Measurements from ENCODE around the gene GSTA4. TPM values are rescaled to one million over a fixed set of nuclear protein-coding genes. Genes with fewer than 3 reads are reported as not detected.
"Not testable (repeated sequence)": the region's sequence is repeated elsewhere in the genome, so short reads cannot be mapped to it uniquely, and the experiment has no call there.

The GSTA4 gene, protein sequence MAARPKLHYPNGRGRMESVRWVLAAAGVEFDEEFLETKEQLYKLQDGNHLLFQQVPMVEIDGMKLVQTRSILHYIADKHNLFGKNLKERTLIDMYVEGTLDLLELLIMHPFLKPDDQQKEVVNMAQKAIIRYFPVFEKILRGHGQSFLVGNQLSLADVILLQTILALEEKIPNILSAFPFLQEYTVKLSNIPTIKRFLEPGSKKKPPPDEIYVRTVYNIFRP
- 26.5 and 28.6 TPM in 2 replicates for total RNA-seq (2014; rRNA removed; shearing (Covaris generic))
- 33.7 and 37.9 TPM in 2 replicates for polyA plus RNA-seq (2016; fragmentation: Nextera tagmentation; extraction: Ambion mirVana)

DNA sequence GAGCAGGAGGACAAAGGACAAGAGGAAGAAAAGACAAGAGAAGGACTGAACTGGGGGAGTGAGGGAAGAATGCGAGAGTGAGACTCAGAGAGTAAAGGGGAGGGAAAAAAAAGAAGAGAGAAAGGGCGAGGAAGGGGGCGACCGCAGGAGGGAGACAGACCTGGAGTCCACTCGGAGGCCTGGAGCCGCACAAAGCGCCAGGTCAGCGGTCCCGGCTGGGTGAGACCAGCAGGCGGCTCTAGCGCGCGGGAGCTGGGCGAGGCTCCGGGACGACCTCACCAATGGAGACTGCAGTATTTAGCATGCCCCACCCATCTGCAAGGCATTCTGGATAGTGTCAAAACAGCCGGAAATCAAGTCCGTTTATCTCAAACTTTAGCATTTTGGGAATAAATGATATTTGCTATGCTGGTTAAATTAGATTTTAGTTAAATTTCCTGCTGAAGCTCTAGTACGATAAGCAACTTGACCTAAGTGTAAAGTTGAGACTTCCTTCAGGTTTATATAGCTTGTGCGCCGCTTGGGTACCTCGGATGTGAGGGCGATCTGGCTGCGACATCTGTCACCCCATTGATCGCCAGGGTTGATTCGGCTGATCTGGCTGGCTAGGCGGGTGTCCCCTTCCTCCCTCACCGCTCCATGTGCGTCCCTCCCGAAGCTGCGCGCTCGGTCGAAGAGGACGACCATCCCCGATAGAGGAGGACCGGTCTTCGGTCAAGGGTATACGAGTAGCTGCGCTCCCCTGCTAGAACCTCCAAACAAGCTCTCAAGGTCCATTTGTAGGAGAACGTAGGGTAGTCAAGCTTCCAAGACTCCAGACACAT lies at the start of gene GSTA4:
TSS of gene GSTA4 (minus strand) at position 196 of the 824 bp plus-strand sequence. CDS start 1,041 bp downstream, outside the sequence.
- H3K36me3 ChIP-seq (ENCODE audit: low read depth); H4K20me1 ChIP-seq (ENCODE audit: insufficient read depth); H3K27me3 ChIP-seq (replicated peaks; ENCODE audit: insufficient read depth); in situ Hi-C loops (cut with MboI); H3K9me2 ChIP-seq (ENCODE audit: insufficient read depth); H3K9me3 ChIP-seq (ENCODE audit: low read depth): not testable (repeated sequence)
- H2AFZ ChIP-seq, result peak within 1 kb of the TSS; percentile 96
- DNase-seq, result peak; percentile 99
- 4 to 11% methylated on average over 39 to 41 of the region's 41 CpGs for WGBS, 2 experiments (ENCODE audit: low coverage in 1 of 2, low lambda C conversion rate in 2 of 2, missing lambda C conversion rate in 2 of 2)
- H3K4me1 ChIP-seq (ENCODE audit: insufficient read depth), result peaks cover 31% of the 10 kb centered on the region
- H3K4me2 ChIP-seq (ENCODE audit: unreplicated experiment), result peak within 1 kb of the TSS; percentile 97
- H3K79me2 ChIP-seq (ENCODE audit: insufficient read depth), result 0 out of 2 replicates have a peak, but pooled peaks cover 12% of the 10 kb centered on the region
- H3K27ac ChIP-seq, result peak within 1 kb of the TSS; percentile 96
- peaks cover 28% of the 10 kb centered on the region for H3F3A ChIP-seq (ENCODE audit: insufficient read depth)
- H3K9ac ChIP-seq, result peak within 1 kb of the TSS; percentile 93
- H3K4me3 ChIP-seq, result peak within 1 kb of the TSS; percentile 93

DNA sequence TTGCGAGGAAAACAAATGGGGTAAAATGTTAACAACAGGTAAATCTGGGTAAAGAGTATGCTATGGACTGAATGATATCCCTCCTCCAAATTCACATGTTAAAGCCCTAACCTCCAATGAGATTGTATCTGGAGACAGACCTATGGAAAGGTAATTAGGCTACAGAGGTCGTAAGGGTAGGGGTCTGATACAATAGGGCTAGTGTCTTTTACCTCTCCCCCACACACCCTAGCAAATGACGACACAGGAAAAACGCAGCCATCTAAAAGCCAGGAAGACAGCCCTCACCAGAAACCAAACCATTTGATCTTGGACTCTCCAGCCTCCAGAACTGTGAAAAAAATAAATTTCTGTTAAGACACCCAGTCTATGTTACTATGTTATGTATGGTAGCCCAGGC lies 49.5 kb upstream of the GSTA4 start:
- Histone ChIP-seq H3K4me3 (peak overlapping the region; percentile 50), H3K9me2 (ENCODE audit: insufficient read depth) (0 out of 2 replicates have a peak, but pooled peaks cover 3% of the 10 kb centered on the region), H3K36me3 (ENCODE audit: low read depth) (peaks cover 11% of the 10 kb centered on the region; the same call in 1 of the 2 replicates), H3K27ac (peak overlapping the region; percentile 87), H3K4me1 (ENCODE audit: insufficient read depth) (peaks cover 61% of the 10 kb centered on the region), H3K9ac (peak overlapping the region; percentile 43), H3F3A (ENCODE audit: insufficient read depth) (peaks cover 52% of the 10 kb centered on the region), H3K27me3 (replicated peaks; ENCODE audit: insufficient read depth) (no peaks in the 10 kb centered on the region), H3K79me2 (ENCODE audit: insufficient read depth) (peaks cover 13% of the 10 kb centered on the region), H3K4me2 (ENCODE audit: unreplicated experiment) (peak overlapping the region; percentile 86), H4K20me1 (ENCODE audit: insufficient read depth) (no peaks in the 10 kb centered on the region), H2AFZ (peak overlapping the region; percentile 51), H3K9me3 (ENCODE audit: low read depth) (no peaks in the 10 kb centered on the region)
- in situ Hi-C loops (cut with MboI), result no loop called here
- DNase-seq, result no peak
- WGBS, 2 experiments (ENCODE audit: low coverage in 1 of 2, low lambda C conversion rate in 2 of 2, missing lambda C conversion rate in 2 of 2), result 67 to 71% methylated on average over 4 of the region's 4 CpGs
- TF ChIP-seq EZH2phosphoT487 (IDR thresholded peaks at IDR 0.05; ENCODE audit: insufficient read depth, low read depth) (no peak), EZH2 (IDR thresholded peaks at IDR 0.05; ENCODE audit: insufficient read depth, poor library complexity, severe bottlenecking) (no peak)

DNA sequence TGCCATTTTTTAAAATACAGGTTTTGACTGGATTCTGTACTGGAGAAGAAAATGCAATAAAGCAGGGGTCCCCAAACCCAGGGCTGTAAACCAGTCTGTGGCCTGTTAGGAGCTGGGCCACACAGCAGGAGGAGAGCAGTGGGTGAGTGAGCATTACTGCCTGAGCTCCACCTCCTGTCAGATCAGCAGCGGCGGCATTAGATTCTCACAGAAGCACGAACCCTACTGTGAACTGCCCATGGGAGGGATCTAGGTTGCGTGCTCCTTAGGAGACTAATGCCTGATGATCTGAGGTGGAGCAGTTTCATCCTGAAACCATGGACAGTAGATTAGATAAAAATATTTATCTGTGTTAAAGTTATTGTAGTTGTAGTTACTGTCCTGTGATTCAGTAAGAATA lies 49.0 kb upstream of the GSTA4 start:
- H3F3A ChIP-seq (ENCODE audit: insufficient read depth), result peaks cover 51% of the 10 kb centered on the region
- peak overlapping the region; percentile 50 for H3K4me3 ChIP-seq
- no peaks in the 10 kb centered on the region for H4K20me1 ChIP-seq (ENCODE audit: insufficient read depth)
- H3K4me1 ChIP-seq (ENCODE audit: insufficient read depth), result peaks cover 60% of the 10 kb centered on the region
- 0 out of 2 replicates have a peak, but pooled peaks cover 3% of the 10 kb centered on the region for H3K9me2 ChIP-seq (ENCODE audit: insufficient read depth)
- WGBS, 2 experiments (ENCODE audit: low coverage in 1 of 2, low lambda C conversion rate in 2 of 2, missing lambda C conversion rate in 2 of 2), result 13 to 16% methylated on average over 4 of the region's 4 CpGs
- peak overlapping the region; percentile 86 for H3K4me2 ChIP-seq (ENCODE audit: unreplicated experiment)
- no peaks in the 10 kb centered on the region for H3K27me3 ChIP-seq (replicated peaks; ENCODE audit: insufficient read depth)
- peaks cover 13% of the 10 kb centered on the region for H3K79me2 ChIP-seq (ENCODE audit: insufficient read depth)
- no peak for TF ChIP-seq EZH2 (IDR thresholded peaks at IDR 0.05; ENCODE audit: insufficient read depth, poor library complexity, severe bottlenecking)
- TF ChIP-seq EZH2phosphoT487 (IDR thresholded peaks at IDR 0.05; ENCODE audit: insufficient read depth, low read depth), result no peak
- peak; percentile 81 for DNase-seq
- peaks cover 11% of the 10 kb centered on the region; the same call in 1 of the 2 replicates for H3K36me3 ChIP-seq (ENCODE audit: low read depth)
- peak overlapping the region; percentile 43 for H3K9ac ChIP-seq
- in situ Hi-C loops (cut with MboI), result no loop called here
- peak overlapping the region; percentile 51 for H2AFZ ChIP-seq
- no peaks in the 10 kb centered on the region for H3K9me3 ChIP-seq (ENCODE audit: low read depth)
- H3K27ac ChIP-seq, result peak overlapping the region; percentile 87

DNA sequence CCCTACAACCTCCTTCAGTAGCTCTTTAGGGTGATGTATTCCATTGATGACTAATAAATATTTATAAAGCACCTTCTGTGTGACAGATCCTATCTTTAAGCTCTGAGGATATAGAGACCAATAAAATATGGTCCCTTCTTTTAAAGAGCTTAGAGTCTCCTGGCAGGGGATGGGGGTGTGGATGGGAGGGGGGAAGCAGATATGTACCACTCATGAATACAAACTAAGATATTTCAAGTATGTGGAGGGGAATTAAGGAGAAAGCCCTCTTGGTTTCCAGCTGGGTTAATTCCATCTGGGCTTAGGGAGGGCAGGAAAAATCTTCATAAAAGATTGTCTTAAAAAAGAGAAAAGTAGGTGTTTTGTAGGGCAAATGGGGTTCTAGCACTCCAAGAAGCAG lies 48.5 kb upstream of the GSTA4 start:
- Histone ChIP-seq H3K79me2 (ENCODE audit: insufficient read depth) (peaks cover 13% of the 10 kb centered on the region), H3F3A (ENCODE audit: insufficient read depth) (peaks cover 46% of the 10 kb centered on the region), H3K27me3 (replicated peaks; ENCODE audit: insufficient read depth) (no peaks in the 10 kb centered on the region), H2AFZ (peak overlapping the region; percentile 51; the same call in 1 of the 2 replicates), H3K4me3 (peak overlapping the region; percentile 50), H3K4me1 (ENCODE audit: insufficient read depth) (peaks cover 55% of the 10 kb centered on the region), H3K27ac (peak overlapping the region; percentile 87), H3K9me2 (ENCODE audit: insufficient read depth) (0 out of 2 replicates have a peak, but pooled peaks cover 3% of the 10 kb centered on the region), H3K36me3 (ENCODE audit: low read depth) (peaks cover 11% of the 10 kb centered on the region; the same call in 1 of the 2 replicates), H3K9me3 (ENCODE audit: low read depth) (no peaks in the 10 kb centered on the region), H4K20me1 (ENCODE audit: insufficient read depth) (no peaks in the 10 kb centered on the region), H3K9ac (peak overlapping the region; percentile 43), H3K4me2 (ENCODE audit: unreplicated experiment) (peak overlapping the region; percentile 86)
- in situ Hi-C loops (cut with MboI), result no loop called here
- TF ChIP-seq EZH2 (IDR thresholded peaks at IDR 0.05; ENCODE audit: insufficient read depth, poor library complexity, severe bottlenecking) (no peak), EZH2phosphoT487 (IDR thresholded peaks at IDR 0.05; ENCODE audit: insufficient read depth, low read depth) (no peak)
- DNase-seq, result peak; percentile 45

Data from GM23248 (cell line).